ENCODE data around the gene THSD4.

DNA sequence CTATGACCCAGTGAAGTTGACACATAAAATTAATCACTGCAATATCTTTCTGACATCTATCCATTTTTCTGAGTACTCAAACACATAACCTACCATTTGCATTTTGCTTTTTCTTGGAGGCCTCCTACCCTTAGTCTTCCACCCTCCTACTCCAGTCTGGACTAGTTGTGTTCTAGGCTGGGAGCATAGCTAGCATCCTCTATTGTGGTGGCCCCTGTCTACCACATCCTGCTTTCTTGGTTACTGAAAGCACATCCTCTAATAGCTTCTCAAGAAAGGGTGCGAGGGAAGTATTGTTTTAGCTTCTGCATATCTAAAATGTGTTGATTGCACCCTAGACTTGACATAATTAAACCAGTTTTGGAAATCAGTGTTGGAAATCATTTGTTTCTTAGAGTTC is 176.5 kb downstream of the THSD4 start:
- TF ChIP-seq, protein P1, sequence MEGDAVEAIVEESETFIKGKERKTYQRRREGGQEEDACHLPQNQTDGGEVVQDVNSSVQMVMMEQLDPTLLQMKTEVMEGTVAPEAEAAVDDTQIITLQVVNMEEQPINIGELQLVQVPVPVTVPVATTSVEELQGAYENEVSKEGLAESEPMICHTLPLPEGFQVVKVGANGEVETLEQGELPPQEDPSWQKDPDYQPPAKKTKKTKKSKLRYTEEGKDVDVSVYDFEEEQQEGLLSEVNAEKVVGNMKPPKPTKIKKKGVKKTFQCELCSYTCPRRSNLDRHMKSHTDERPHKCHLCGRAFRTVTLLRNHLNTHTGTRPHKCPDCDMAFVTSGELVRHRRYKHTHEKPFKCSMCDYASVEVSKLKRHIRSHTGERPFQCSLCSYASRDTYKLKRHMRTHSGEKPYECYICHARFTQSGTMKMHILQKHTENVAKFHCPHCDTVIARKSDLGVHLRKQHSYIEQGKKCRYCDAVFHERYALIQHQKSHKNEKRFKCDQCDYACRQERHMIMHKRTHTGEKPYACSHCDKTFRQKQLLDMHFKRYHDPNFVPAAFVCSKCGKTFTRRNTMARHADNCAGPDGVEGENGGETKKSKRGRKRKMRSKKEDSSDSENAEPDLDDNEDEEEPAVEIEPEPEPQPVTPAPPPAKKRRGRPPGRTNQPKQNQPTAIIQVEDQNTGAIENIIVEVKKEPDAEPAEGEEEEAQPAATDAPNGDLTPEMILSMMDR (conservative IDR thresholded peaks at IDR 0.05; ENCODE audit: low read length) = no peak
- TF ChIP-seq EZH2phosphoT487 (IDR thresholded peaks at IDR 0.05; ENCODE audit: borderline replicate concordance, low read depth, low read length) = no peak
